Measurements from ENCODE around the gene CATSPER1.

Gene CATSPER1

GRCh38 chr11:66026017-66026529, at the start of gene CATSPER1:
TSS of gene CATSPER1 (minus strand) at chr11:66026479. CDS start at chr11:66026379, 100 bp downstream.
- DNase-seq (ENCODE audit: insufficient read length, low spot score) (no peak), FAIRE-seq (no peak)

GRCh38 chr11:66075273-66075672, 49.0 kb upstream of the CATSPER1 start:
- no peak for TF ChIP-seq CTCF (IDR thresholded peaks at IDR 0.05; ENCODE audit: insufficient read depth, missing control alignments)
- no peak for DNase-seq (ENCODE audit: insufficient read length, low spot score)
- FAIRE-seq, result no peak

More at GRCh38 chr11:66026017-66026529, at the start of gene CATSPER1:
- TF ChIP-seq CTCF (IDR thresholded peaks at IDR 0.05; ENCODE audit: insufficient read depth, missing control alignments), result no peak

DNA sequence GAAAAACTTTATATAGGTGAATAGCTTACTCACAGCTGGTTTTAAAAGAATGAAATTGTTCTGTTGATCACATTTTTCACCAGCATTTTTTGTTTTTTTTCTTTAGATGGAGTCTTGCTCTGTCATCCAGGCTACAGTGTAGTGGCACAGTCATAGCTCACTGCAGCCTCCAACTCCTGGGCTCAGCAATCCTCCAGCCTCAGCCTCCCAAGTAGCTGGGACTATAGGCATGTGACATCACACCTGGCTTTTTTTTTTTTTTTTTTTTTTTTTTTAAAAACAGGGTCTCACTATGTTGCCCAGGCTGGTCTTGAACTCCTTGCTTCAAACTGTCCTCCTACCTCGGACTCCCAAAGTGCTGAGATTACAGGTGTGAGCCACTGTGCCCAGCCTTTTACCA, 47.4 kb upstream of the CATSPER1 start:
- TF ChIP-seq CTCF (IDR thresholded peaks at IDR 0.05; ENCODE audit: insufficient read depth, missing control alignments), result no peak
- FAIRE-seq, result no peak
- DNase-seq (ENCODE audit: insufficient read length, low spot score), result no peak

GRCh38 chr11:66072518-66072917, 46.2 kb upstream of the CATSPER1 start:
- no peak for TF ChIP-seq CTCF (IDR thresholded peaks at IDR 0.05; ENCODE audit: insufficient read depth, missing control alignments)
- DNase-seq (ENCODE audit: insufficient read length, low spot score), result no peak
- FAIRE-seq, result no peak

GRCh38 chr11:66072081-66072480, 45.8 kb upstream of the CATSPER1 start:
- TF ChIP-seq CTCF (IDR thresholded peaks at IDR 0.05; ENCODE audit: insufficient read depth, missing control alignments), result no peak
- FAIRE-seq, result no peak
- no peak for DNase-seq (ENCODE audit: insufficient read length, low spot score)

DNA sequence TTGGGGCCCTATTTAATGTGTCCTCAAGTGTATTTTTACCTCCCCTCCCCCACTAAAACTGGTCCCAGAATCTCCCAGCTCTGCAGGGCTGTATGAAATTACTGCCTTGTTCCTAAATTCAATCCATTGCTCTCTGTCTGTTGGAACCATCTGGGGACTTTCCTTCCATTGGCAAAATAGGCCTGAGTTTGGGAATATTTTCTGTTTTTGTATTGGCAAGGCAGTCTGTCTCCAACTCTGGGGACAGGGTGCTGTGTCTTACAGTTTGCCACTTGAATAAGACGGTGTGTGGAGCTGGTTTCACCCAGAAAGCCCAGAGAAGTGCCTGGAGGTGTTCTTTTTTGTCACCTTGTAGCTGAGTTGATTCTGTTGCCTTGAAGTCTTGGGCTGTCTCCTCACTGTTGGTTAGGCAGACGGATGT, 45.1 kb upstream of the CATSPER1 start:
- no peak for DNase-seq (ENCODE audit: insufficient read length, low spot score)
- no peak for TF ChIP-seq CTCF (IDR thresholded peaks at IDR 0.05; ENCODE audit: insufficient read depth, missing control alignments)
- no peak for FAIRE-seq

DNA sequence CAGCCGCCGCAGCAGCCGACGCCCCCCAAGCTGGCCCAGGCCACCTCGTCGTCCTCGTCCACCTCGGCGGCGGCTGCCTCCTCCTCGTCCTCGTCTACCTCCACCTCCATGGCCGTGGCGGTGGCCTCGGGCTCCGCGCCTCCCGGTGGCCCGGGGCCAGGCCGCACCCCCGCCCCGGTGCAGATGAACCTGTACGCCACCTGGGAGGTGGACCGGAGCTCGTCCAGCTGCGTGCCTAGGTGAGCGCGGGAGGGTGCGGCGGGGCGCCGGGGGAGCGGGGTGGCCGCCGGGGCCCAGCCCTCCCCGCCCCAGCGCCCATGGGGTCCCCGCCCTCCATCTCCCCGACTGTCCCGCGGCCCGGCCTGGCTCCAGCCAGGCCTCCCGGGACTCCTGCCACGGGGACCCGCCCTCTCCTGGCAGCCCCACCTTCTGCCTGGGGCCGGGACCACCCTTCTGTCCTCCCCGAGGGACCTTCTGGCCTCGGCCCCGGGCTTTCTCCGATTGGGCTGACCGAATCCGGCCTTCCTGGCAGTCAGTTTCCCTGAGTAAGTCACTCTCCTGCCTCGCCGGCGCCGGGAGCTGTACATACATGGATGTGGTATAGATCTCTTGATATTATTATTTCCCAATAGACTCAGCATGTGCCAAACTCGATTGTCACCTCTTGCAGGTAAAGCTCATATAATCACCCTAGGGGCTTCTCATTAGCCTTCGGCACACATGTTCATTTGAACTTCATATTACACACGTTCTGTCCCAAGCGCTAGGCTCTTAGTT, 44.5 kb upstream of the CATSPER1 start:
- TF ChIP-seq CTCF (IDR thresholded peaks at IDR 0.05; ENCODE audit: insufficient read depth, missing control alignments), result no peak
- DNase-seq (ENCODE audit: insufficient read length, low spot score) (no peak), FAIRE-seq (no peak)

Measured in D721Med (cell line).